ENCODE data around the gene STOX2.
A peak's percentile ranks its signal among the peaks of the same experiment; 100 is the strongest.

Gene STOX2

GRCh38 chr4:183889190-183889589 lies 15.9 kb upstream of the STOX2 start:
- no peak for DNase-seq

- DNase-seq = no peak
Observed at GRCh38 chr4:183897193-183897592, 7.9 kb upstream of the STOX2 start.

- DNase-seq = no peak
Observed at GRCh38 chr4:183898456-183898855, 6.7 kb upstream of the STOX2 start.

GRCh38 chr4:183903021-183903760 lies 1.9 kb upstream of the STOX2 start:
- no peak for DNase-seq

- peak; percentile 8 for DNase-seq
Observed at GRCh38 chr4:183905593-183906488, 734 bp downstream of the STOX2 start.

- DNase-seq = no peak
Observed at GRCh38 chr4:183906489-183906738, 1.3 kb downstream of the STOX2 start.

- no peak for DNase-seq
Observed at GRCh38 chr4:183906739-183907651, 1.9 kb downstream of the STOX2 start.

GRCh38 chr4:183907871-183908683 lies 3.0 kb downstream of the STOX2 start:
- no peak for DNase-seq

- DNase-seq = no peak
Observed at GRCh38 chr4:183909187-183909586, 4.1 kb downstream of the STOX2 start.

GRCh38 chr4:183909801-183910200 lies 4.7 kb downstream of the STOX2 start:
- no peak for DNase-seq

- DNase-seq = no peak
Observed at GRCh38 chr4:183912585-183912984, 7.5 kb downstream of the STOX2 start.

GRCh38 chr4:183915976-183916375 lies 10.9 kb downstream of the STOX2 start:
- no peak for DNase-seq

GRCh38 chr4:183918696-183919095 lies 13.6 kb downstream of the STOX2 start:
- DNase-seq = no peak

GRCh38 chr4:183919141-183919540 lies 14.0 kb downstream of the STOX2 start:
- no peak for DNase-seq

- no peak for DNase-seq
Observed at GRCh38 chr4:183920512-183920911, 15.4 kb downstream of the STOX2 start.

- DNase-seq = no peak
Observed at GRCh38 chr4:183921335-183921734, 16.2 kb downstream of the STOX2 start.

- DNase-seq = no peak
Observed at GRCh38 chr4:183924362-183925044, 19.4 kb downstream of the STOX2 start.

GRCh38 chr4:183926950-183927349 lies 21.8 kb downstream of the STOX2 start:
- DNase-seq = no peak

GRCh38 chr4:183932576-183932975 lies 27.5 kb downstream of the STOX2 start:
- DNase-seq = no peak

- DNase-seq = no peak
Observed at GRCh38 chr4:183934761-183935160, 29.7 kb downstream of the STOX2 start.

- no peak for DNase-seq
Observed at GRCh38 chr4:183935355-183936005, 30.4 kb downstream of the STOX2 start.
